Ascending aorta (tissue), 2 donors: ENCODE measurements around the gene PARVA. TPM values are rescaled to one million over a fixed set of nuclear protein-coding genes. Genes with fewer than 3 reads are reported as not detected.
"Not testable (repeated sequence)": the region's sequence is repeated elsewhere in the genome, so short reads cannot be mapped to it uniquely, and the experiment has no call there.

Source experiments
- DNase-seq, 2 donors: peaks; one replicate each; pipeline ENCODE4 v3.0.0-alpha.2; 2019; ENCODE audit warnings: low spot score in 2 of 2
- H3K27ac ChIP-seq, 2 donors: fragments of 200-600 bp; sonication (generic); one replicate each; pipeline ENCODE4 v1.5.1; 2016 to 2017; ENCODE audit warnings: mild to moderate bottlenecking in 1 of 2
- H3K27me3 ChIP-seq: fragments of 200-600 bp; sonication (generic); one replicate; pipeline ENCODE4 v1.5.1; 2017
- H3K36me3 ChIP-seq, 2 donors: fragments of 200-600 bp; sonication (generic); one replicate each; pipeline ENCODE4 v1.5.1; 2016
- H3K4me1 ChIP-seq, 2 donors: fragments of 200-600 bp; sonication (generic); one replicate each; pipeline ENCODE4 v1.5.1; 2016 to 2017; ENCODE audit warnings: mild to moderate bottlenecking in 1 of 2
- H3K4me3 ChIP-seq, 2 donors: fragments of 200-600 bp; sonication (generic); one replicate each; pipeline ENCODE4 v1.5.1; 2016 to 2017; ENCODE audit warnings: mild to moderate bottlenecking in 1 of 2
- H3K9me3 ChIP-seq, 2 donors: fragments of 200-600 bp; sonication (generic); one replicate each; pipeline ENCODE4 v1.5.1; 2016
- CTCF ChIP-seq, 3 experiments: fragments of 200-600 bp in 2 of 3; fragments of 450-650 bp in 1 of 3; sonication (generic) in 2 of 3; IDR thresholded peaks; one replicate each; pipeline ENCODE4 v1.5.1; 2016 to 2019; ENCODE audit warnings: antibody characterized with exemption in 3 of 3, mild to moderate bottlenecking in 1 of 3, moderate library complexity in 1 of 3
- intact Hi-C: fragments of 100-400 bp; cut with DNase I; formaldehyde crosslinking; loops from one replicate; pipeline ENCODE4 v1.15.1; 2023
- total RNA-seq: library from RNA; depleted of rRNA; stranded (reverse); fragments of >200 nt; gene quantifications from one replicate; pipeline ENCODE4 v1.1.0, GENCODE V29; 2016

Gene PARVA
- total RNA-seq, 1 donor from 2014 or later: 51.6 TPM

GRCh38 chr11:12343526-12343925 is 33.8 kb upstream of the PARVA start:
- H3K4me1 ChIP-seq: no peaks in the 10 kb centered on the region
- H3K9me3 ChIP-seq: no peaks in the 10 kb centered on the region
- no peaks in the 10 kb centered on the region for H3K36me3 ChIP-seq
- H3K4me3 ChIP-seq: no peak overlapping the region
- no peak for TF ChIP-seq CTCF (IDR thresholded peaks at IDR 0.05)
- no peak overlapping the region for H3K27ac ChIP-seq
- DNase-seq: no peak
- no peaks in the 10 kb centered on the region for H3K27me3 ChIP-seq
- intact Hi-C loops: no loop called here

- no peak for DNase-seq
- Histone ChIP-seq H3K27me3 (no peaks in the 10 kb centered on the region), H3K27ac (no peak overlapping the region), H3K4me1 (no peaks in the 10 kb centered on the region), H3K36me3 (peaks cover 0 to 3% of the 10 kb centered on the region in 2 donors), H3K4me3 (no peak overlapping the region), H3K9me3 (no peaks in the 10 kb centered on the region)
- intact Hi-C loops: no loop called here
- TF ChIP-seq CTCF (IDR thresholded peaks at IDR 0.05): no peak
These were observed 23.8 kb upstream of the PARVA start for GRCh38 chr11:12353534-12353933.

- H3K9me3 ChIP-seq: no peaks in the 10 kb centered on the region
- no peaks in the 10 kb centered on the region for H3K4me1 ChIP-seq
- no peak for TF ChIP-seq CTCF (IDR thresholded peaks at IDR 0.05)
- intact Hi-C loops: no loop called here
- no peak overlapping the region for H3K4me3 ChIP-seq
- no peak for DNase-seq
- no peaks in the 10 kb centered on the region for H3K27me3 ChIP-seq
- H3K36me3 ChIP-seq: peaks cover 0 to 3% of the 10 kb centered on the region in 2 donors
- no peak overlapping the region for H3K27ac ChIP-seq
These were observed 22.4 kb upstream of the PARVA start for GRCh38 chr11:12354750-12355545.

GRCh38 chr11:12356944-12357655 is 20.3 kb upstream of the PARVA start:
- intact Hi-C loops: no loop called here
- H3K9me3 ChIP-seq: no peaks in the 10 kb centered on the region
- H3K4me3 ChIP-seq: no peak overlapping the region
- H3K27ac ChIP-seq: no peak overlapping the region
- H3K36me3 ChIP-seq: peaks cover 0 to 3% of the 10 kb centered on the region in 2 donors
- DNase-seq: no peak
- no peaks in the 10 kb centered on the region for H3K27me3 ChIP-seq
- no peak for TF ChIP-seq CTCF (IDR thresholded peaks at IDR 0.05)
- no peaks in the 10 kb centered on the region for H3K4me1 ChIP-seq

- H3K4me1 ChIP-seq, H3K9me3 ChIP-seq, DNase-seq, H3K36me3 ChIP-seq, H3K27me3 ChIP-seq, H3K4me3 ChIP-seq, intact Hi-C loops, H3K27ac ChIP-seq: not testable (repeated sequence)
These were observed 19.7 kb upstream of the PARVA start for GRCh38 chr11:12357697-12358096.
